ENCODE measurements around the gene RAB3GAP1.
"Not testable (repeated sequence)": the region's sequence is repeated elsewhere in the genome, so short reads cannot be mapped to it uniquely, and the experiment has no call there.

Gene RAB3GAP1

DNA sequence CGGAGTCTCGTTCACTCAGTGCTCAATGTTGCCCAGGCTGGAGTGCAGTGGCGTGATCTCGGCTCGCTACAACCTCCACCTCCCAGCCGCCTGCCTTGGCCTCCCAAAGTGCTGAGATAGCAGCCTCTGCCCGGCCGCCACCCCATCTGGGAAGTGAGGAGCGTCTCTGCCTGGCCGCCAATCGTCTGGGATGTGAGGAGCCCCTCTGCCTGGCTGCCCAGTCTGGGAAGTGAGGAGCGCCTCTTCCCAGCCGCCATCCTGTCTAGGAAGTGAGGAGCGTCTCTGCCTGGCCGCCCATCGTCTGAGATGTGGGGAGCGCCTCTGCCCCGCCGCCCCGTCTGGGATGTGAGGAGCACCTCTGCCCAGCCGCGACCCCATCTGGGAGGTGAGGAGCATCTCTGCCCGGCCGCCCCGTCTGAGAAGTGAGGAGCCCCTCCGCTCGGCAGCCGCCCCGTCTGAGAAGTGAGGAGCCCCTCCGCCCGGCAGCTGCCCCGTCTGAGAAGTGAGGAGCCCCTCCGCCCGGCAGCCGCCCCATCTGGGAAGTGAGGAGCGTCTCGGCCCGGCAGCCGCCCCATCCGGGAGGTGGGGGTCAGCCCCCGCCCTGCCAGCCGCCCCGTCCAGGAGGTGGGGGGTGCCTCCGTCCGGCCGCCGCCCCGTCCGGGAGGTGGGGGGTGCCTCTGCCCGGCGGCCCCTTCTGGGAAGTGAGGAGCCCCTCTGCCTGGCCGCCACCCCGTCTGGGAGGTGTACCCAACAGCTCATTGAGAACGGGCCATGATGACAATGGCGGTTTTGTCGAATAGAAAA lies 53.6 kb downstream of the RAB3GAP1 start:
- not testable (repeated sequence) for DNase-seq (ENCODE audit: low spot score)

DNA sequence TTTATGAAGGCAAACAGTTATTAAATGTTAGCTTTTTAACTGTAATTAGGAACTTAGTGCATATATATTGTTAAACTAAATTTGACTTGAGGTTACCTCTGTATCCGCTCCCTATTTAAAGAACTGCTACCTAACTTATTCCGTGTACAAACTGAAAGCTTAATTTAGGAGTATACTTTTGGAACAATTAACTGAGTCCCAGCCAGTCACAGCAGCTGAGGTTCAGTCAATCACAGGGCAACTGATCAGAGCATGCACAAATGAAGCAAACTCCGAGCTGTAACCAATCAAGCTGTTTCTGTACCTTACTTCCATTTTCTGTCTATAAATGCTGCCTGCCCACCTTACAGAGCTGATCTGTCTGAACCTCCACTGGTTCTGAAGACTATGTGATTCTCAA lies 61.2 kb downstream of the RAB3GAP1 start:
- no peak for DNase-seq (ENCODE audit: low spot score)

DNA sequence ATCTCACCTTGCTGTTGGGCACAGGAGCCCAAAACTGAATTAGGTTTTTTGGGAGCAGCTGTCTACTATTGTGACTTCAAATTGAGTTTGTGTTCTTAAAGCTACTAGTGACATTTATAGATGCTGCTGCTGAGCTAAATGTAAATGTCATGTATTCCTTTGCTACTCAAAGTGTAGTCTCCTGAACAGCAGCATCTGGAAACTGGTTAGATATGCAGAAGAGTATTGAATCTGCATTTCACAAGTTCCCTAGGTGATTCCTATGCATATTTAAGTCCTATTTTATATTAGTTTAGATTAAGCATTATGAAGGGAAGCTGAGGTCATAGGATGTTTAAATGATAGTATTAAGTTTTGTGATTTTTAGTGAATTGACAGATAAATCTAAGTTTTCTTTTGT lies 67.5 kb downstream of the RAB3GAP1 start:
- no peak for DNase-seq (ENCODE audit: low spot score)

DNA sequence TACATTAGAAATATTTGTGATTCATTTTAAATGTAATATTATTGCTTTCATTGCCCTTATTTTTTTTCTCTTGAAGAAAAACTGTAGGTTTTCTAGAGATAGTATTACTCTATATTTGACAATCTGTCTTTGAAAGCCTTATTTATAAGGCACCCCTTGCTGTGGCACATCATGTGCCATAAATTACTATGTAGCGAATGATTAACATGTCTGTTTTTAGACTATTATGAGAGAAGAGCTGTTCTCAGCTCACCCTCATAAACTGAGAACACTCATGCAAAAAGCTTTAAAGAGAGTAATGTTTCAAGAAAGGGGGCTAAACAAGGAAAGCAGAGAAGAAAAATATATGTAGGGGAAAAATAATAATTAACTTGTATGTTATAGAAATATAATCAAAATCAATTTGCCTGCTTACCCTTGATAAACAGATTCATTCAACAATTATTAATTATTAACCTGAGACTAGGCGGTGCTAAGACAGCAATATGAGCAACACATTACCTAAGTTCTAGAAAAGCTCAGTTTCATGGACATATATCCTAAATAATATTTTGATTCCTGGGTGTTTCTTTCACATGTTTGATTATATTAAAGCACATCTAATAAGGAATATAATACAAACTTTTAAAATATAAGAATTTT lies 69.0 kb downstream of the RAB3GAP1 start:
- no peak for DNase-seq (ENCODE audit: low spot score)

DNA sequence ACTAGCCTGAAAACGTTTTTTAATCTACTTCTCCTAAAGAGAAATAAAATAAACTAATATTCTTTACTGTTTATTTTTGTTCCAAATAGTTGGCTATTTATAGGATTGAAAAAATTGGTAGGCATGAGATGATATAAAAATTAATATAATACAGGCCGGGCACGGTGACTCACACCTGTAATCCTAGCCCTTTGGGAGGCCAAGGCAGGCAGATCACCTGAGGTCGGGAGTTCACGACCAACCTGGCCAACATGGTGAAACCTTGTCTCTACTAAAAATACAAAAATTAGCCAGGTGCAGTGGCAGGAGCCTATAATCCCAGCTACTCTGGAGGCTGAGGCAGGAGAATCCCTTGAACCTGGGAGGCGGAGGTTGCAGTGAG lies 69.6 kb downstream of the RAB3GAP1 start:
- not testable (repeated sequence) for DNase-seq (ENCODE audit: low spot score)

DNA sequence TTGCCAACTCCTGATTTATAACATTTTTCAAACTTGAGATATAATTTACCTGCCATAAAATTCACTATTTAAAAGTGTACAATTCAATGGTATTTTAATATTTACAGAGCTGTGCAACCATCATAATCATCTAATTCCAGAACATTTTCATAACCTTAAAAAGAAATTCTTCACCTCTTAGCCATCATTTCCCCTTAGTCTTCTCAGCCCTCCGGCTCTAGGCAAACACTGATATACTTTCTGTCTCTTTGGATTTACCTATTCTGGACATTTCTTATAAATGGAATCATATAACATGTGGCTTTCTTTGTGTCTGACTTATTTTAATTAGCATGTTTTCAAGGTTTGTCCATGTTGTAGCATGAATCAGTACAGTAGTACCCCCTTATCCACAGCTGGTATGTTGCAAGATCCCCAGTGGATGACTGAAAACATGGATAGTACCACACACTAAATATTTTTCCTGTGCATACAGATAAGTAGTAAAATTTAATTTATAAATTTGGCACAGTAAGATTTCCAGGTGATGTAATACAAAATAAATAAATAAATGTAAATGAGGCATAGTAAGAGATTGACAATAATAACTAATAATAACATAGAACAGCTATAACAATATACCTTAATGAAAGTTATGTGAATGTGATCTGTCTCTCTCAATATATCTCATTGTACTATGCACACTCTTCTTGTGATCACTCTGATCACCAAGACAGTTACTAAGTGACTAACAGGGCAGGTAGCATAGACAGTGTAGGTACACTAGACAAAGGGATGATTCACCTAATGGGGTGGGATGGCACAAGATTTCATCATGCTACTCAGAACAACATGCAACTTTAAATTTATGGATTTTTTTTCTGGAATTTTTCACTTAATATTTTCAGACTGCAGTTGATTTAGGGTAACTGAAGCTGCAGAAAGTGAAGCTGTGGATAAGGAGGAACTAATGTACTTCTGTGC lies 73.1 kb downstream of the RAB3GAP1 start:
- no peak for DNase-seq (ENCODE audit: low spot score)

DNA sequence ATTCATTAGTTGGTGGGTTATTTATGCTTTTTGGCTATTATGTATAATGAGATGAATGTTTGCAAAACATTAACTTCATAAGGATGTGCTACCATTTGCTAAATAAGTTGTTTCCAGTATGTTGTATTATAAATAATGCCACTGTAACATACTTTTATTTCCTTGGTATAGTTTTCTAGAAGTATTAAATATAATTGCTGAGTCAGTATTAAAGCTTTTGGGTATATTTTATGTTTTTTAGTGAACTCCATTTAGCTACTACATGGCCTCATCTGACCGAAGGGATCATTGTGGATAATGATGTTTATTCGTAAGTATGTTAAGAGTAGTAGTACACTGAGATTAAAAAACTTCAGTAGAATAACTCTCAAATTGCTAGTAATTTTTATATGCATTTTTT lies 73.8 kb downstream of the RAB3GAP1 start:
- DNase-seq (ENCODE audit: low spot score) = no peak

DNA sequence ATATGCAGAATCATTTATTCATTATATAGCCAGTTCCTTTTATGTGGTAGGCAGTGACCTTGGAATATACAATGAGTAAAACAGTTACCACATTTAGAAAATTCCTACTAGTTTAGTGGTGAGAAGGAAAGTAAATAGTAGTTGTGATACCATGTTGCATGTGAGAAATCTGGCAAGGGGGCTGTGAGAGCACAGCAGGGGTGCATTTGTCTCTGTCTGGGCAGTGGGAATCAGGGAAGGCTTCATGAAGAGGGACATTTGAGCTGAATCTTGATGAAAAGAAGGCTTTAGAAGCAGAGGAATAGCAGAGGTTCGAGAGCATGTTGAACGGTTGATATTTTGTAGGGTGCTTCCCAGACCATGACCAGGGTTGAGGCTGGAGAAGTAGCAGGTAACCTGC lies 78.7 kb downstream of the RAB3GAP1 start:
- no peak for DNase-seq (ENCODE audit: low spot score)

DNA sequence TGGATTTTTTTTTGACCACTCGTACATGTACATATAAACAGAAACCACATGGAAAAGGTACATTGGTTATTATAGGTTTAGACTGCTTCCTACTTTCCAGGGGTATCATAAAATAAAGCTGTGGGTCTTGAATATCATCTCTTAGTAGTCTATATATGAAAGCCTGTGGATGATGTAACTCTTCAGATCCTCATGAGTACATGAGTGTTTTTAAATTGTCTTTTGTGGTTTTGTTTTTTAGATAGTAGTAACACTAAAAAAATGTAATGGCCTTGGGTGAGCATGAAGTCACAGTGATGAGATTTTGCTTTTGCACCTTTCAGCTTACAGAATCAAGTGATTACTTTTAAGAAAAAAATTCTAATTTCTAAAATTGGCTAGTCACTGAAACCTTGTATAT lies 80.2 kb downstream of the RAB3GAP1 start:
- DNase-seq (ENCODE audit: low spot score) = peak; percentile 44

DNA sequence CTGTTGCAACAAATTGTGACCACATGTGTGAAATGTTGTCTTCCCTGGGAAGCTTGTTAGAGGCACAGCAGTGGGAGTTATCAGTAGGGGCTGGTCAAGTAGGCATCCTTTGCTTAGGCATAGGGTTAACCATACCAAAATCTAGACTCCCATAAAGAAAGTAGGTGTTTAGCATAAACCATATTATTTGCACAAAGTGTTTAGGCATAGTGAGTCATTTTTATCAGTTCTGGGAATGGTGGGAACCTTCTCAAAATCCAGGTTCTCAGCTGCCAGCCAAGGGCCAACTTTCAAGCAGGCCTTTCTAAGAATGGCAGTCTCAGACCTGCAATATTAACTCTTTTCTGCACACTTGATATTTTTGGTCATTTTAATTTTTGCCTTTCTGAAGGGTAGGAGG lies 88.5 kb downstream of the RAB3GAP1 start:
- no peak for DNase-seq (ENCODE audit: low spot score)

DNA sequence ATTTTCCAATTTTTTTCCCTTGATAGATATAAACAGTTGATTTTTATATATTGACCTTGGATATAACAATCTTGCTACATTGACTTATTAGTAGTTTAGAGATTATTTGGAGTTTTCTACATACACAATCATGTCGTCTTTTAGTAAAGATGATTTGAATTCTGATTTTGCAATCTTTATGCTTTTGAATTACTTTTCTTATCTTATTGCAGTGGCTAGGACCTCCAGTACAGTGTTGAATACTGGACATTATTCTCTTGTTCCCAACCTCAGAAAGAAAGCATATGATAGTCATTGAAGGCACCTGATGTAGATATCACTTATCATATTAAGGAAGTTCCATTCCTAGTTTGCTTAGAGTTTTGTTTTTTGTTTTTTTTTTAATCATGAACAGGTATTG lies 90.2 kb downstream of the RAB3GAP1 start:
- DNase-seq (ENCODE audit: low spot score) = no peak

DNA sequence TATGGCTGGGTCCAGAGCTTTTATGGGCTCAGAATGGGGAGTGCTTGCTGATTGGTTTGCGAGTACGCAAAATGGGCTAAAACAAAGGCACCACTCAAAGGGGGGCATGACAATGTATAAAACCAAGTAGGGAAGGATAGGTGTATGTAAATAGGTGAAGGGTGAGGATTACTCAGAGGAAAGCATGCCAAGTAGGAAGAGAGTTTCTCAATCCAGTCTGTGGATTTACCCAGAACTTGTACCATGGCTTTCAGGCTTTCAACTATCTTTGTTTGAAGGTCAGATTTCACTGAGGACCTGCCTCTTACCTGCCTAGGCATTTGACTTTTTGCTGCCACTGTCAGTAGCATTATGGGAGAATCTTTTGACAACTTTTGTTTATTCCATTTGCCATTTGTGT lies 92.3 kb downstream of the RAB3GAP1 start:
- no peak for DNase-seq (ENCODE audit: low spot score)

DNA sequence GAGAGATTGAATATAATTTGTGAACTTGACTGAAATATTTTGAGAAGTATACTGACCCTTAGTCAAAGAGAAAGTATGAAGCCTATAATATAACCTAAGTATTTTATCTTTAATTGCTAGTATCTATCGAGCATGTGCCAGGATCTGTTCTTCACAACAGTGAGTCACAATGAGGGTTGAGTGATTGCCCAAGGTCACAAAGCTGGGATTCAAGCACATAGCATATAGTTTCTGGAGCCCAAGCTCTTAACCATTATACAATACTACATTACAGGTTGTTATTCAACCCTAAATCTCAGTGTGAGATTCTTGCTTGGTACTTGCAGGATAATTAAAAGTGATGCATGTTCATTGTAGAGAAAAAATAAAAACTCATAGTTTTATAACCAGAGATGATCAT lies 97.2 kb downstream of the RAB3GAP1 start:
- no peak for DNase-seq (ENCODE audit: low spot score)

DNA sequence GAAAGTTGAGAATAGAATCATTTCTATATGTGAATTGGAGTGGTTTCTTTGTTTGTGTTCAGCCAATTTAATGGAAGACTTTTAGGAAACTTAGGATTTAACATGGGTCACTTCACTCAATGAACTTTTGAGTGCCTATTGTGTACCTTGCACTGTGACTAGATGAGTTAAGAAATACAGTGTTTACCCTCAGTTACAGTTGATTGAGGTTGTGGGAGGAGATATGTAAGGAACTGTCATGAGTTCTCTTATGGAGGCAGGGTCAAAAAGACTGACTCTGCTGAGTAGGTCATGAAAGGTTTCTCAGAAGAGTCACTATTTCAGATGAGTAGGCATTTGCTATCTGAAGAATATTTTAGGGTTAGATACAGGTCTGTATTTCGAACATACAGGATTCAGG lies 98.6 kb downstream of the RAB3GAP1 start:
- no peak for DNase-seq (ENCODE audit: low spot score)

DNA sequence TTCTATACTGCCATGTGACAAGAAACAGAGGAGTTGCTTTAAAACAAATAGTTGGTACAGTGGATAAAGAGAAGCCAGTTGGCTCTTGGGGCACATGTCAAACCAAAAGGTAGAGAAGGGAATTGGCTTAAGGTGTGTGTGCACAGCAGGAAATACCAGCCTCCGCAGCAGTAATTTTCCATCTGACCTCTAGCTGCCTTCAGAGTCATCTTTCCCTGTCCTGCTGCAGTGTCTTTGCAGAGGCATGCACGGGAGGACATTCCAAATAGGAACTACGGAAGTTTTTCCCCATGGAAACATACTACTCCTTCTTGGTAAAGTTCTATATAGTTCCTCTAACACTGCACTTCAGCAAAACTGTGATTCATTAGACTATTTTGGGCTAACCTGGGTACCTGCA lies 99.5 kb downstream of the RAB3GAP1 start:
- DNase-seq (ENCODE audit: low spot score) = no peak

DNA sequence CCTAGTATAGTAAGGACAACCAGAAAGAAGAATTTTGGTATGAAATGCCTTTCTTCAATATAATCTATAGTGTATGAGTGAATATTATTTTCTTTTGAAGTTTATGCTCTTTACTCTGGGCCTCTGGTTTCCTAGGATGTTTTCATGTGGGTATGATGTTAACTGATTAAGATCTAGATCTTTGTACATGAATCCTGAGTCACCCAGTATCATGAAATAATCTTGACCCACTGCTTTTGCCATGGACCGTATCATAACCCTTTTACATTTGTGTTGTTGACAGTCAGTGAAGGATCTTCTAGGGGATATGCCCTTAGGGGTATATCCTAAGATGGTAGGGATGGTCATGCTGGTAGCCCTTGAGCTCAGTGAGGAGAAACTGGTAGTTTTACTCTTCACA lies 100.3 kb downstream of the RAB3GAP1 start:
- DNase-seq (ENCODE audit: low spot score) = no peak

DNA sequence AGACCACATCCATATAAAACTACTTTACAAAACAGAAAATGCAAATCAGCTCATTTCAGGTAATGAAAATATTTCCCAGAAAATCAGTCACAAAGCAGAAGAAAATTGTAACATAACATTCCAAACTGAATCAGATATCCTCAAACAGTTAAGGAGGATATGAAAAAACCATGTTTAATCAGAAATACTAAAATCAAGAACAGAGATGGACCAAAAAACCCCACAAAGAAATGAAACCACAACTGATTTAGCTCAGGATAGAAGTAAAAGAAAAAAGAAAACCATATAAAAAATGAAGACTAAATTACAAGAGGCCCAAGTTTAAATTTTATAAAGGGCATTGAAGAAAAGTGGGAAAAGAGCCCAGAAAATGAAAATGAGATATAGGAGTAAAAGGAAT lies 102.9 kb downstream of the RAB3GAP1 start:
- no peak for DNase-seq (ENCODE audit: low spot score)

DNA sequence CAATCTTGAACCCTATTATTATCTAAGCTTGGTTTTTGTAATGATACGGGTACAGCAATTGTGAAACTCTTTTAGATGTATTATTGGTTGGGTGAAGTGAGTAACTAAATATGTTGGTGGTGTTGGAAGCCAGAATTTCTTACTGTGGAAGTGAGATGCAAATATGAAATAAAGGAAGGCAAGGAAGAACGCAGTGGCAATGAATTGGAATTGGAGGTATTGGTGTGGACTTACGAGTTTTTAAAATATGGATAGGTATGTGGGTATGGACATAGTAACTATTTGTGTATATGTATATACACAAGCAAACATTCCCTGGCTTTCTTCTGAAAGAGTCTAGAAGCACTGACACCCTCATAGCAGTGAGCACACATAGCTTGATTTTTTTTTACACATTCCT lies 105.8 kb downstream of the RAB3GAP1 start:
- DNase-seq (ENCODE audit: low spot score) = no peak

DNA sequence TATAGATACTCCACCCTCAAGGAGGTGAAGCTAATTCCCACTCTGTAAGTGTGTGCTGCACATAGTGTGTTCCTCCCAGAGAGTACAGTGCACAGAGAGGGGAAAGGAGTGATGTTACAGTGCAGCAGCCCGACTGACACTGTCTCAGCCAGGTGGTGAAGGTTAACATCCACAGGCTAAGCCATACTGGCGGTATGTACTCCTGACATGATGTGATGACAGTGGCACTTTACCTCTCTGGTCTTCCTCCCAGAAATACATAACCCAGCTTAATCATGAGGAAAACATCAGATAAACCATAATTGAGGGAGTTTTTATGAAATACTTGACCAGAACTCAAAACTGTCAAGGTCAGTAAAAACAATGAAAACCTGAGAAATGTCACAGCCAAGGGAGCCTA lies 107.1 kb downstream of the RAB3GAP1 start:
- DNase-seq (ENCODE audit: low spot score) = no peak

DNA sequence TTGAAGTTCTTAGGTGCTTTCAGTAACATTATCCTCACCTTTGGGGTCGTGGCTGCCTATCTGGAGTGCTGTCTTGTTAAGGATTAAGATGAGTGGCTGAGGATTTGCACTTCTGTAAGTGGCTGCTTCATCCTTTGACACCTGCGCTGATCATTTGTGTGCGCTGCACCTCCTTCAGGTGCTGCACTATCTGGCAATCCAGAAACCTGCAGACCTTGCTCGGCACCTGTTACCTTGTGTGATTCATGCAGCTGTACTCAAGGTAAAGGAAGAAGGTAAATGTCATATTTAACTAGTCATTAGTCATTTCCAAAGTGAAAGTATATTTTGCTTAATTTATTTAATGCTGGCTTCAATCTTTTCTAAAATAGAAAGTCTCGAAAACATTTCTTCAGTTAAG lies 110.3 kb downstream of the RAB3GAP1 start:
- DNase-seq (ENCODE audit: low spot score) = no peak

DNA sequence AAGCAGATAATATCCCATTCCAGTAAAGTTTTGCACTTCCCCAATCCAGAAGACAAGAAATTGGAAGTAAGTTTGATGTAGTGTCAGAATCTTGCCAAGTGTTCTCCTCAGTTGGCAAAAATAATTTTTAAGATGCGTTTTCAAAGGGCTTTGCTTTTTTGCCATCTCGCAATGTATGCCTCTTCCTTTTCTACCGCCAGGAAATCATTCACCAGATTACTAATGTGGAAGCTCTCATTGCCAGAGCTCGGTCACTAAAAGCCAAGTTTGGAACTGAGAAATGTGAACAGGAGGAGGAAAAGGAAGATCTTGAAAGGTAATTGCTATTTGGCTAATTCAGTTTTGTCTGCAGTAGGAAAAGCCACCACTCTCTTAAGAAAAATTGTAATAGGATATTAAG lies 110.7 kb downstream of the RAB3GAP1 start:
- DNase-seq (ENCODE audit: low spot score) = no peak

DNA sequence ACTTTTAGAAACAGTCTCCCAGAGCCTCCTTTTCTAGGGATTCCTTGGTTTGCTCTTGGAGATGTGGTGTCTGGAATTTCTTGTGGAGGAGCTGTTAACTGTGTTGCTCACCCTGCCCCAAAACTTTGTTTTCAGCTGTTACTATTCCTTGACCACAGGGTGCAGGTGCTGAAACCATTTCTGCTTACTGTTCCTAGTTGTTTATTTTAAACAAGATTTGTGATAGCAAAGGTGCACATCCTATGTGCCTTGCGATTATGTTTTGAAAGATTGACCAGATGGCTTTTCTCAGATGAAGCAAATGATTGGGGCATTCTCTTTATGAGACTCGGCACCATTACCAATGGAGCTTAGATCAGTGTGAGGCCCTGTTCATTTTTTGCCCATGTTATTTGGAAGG lies 111.2 kb downstream of the RAB3GAP1 start:
- DNase-seq (ENCODE audit: low spot score) = no peak

DNA sequence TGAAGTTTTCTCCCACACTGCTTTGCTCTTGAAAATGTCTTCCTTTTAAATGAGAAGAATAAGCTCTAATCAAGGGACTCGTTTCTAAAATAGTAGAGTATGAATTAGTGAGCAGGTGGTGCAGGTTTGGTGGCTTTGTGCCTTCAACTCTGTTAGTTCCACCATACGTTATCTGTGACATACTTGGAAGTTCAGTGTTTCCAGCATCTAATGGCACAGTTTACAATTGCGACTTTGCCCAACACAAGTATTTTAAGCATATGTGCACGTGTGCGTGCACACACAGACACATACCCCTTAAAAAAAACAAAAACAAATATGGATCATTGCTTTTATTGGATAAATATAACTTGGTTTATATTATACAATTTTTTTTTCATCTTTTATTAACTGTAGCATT lies 111.8 kb downstream of the RAB3GAP1 start:
- DNase-seq (ENCODE audit: low spot score) = no peak

Data from RKO (cell line).